HepG2 (cell line): Measurements from ENCODE around the gene KCNK18. TPM values are rescaled to one million over a fixed set of nuclear protein-coding genes. Genes with fewer than 3 reads are reported as not detected.

Source experiments
- BRF2 ChIP-seq: sonication (generic); formaldehyde crosslinking; IDR thresholded peaks from 2 replicates; pipeline ENCODE4 v1.8.1; 2022; ENCODE audit warnings: mild to moderate bottlenecking, missing genetic modification reagents
- KIAA2018 ChIP-seq: sonication (generic); formaldehyde crosslinking; IDR thresholded peaks from 2 replicates; pipeline ENCODE4 v1.5.0; 2020; ENCODE audit warnings: mild to moderate bottlenecking, missing genetic modification reagents, borderline replicate concordance
- NFE2 ChIP-seq: sonication (generic); formaldehyde crosslinking; IDR thresholded peaks from 2 replicates; pipeline ENCODE4 v1.4.0; 2020; ENCODE audit warnings: missing genetic modification reagents
- NFIB ChIP-seq: sonication (generic); formaldehyde crosslinking; IDR thresholded peaks from 2 replicates; pipeline ENCODE4 v1.9.0; 2021; ENCODE audit warnings: missing genetic modification reagents, mild to moderate bottlenecking, borderline replicate concordance
- PLSCR1 ChIP-seq: sonication (generic); formaldehyde crosslinking; IDR thresholded peaks from 2 replicates; pipeline ENCODE4 v1.5.0; 2020; ENCODE audit warnings: missing genetic modification reagents, mild to moderate bottlenecking, borderline replicate concordance
- TBP ChIP-seq: sonication (generic); formaldehyde crosslinking; IDR thresholded peaks from 2 replicates; pipeline ENCODE4 v1.5.0; 2020; ENCODE audit warnings: missing genetic modification reagents
- TBX3 ChIP-seq: fragments of 450-650 bp; IDR thresholded peaks from 2 replicates; pipeline ENCODE4 v1.6.1; 2017; ENCODE audit warnings: antibody characterized with exemption, mild to moderate bottlenecking, inconsistent platforms, borderline replicate concordance
- YEATS2 ChIP-seq: sonication (generic); formaldehyde crosslinking; IDR thresholded peaks from 2 replicates; pipeline ENCODE4 v1.4.0; 2020; ENCODE audit warnings: missing genetic modification reagents, borderline replicate concordance
- ZC3H13 ChIP-seq: sonication (generic); formaldehyde crosslinking; IDR thresholded peaks from 2 replicates; pipeline ENCODE4 v1.8.1; 2023; ENCODE audit warnings: mild to moderate bottlenecking, missing genetic modification reagents, moderate library complexity
- ZFP90 ChIP-seq: sonication (generic); formaldehyde crosslinking; IDR thresholded peaks from 2 replicates; pipeline ENCODE4 v1.8.0; 2022; ENCODE audit warnings: missing genetic modification reagents, mild to moderate bottlenecking, inconsistent platforms, borderline replicate concordance
- ZNF331 ChIP-seq: sonication (generic); formaldehyde crosslinking; IDR thresholded peaks from 2 replicates; pipeline ENCODE4 v1.4.0; 2020; ENCODE audit warnings: missing genetic modification reagents
- ZNF567 ChIP-seq: sonication (generic); formaldehyde crosslinking; IDR thresholded peaks from 2 replicates; pipeline ENCODE4 v1.8.1; 2023; ENCODE audit warnings: mild to moderate bottlenecking, missing genetic modification reagents, borderline replicate concordance
- ZNF619 ChIP-seq: sonication (generic); formaldehyde crosslinking; IDR thresholded peaks from 2 replicates; pipeline ENCODE4 v1.4.0; 2020; ENCODE audit warnings: mild to moderate bottlenecking, missing genetic modification reagents
- ZNF776 ChIP-seq: sonication (generic); formaldehyde crosslinking; IDR thresholded peaks from 2 replicates; pipeline ENCODE4 v1.4.0; 2020; ENCODE audit warnings: mild to moderate bottlenecking, missing genetic modification reagents
- polyA plus RNA-seq, 8 experiments: library from polyadenylated mRNA; depleted of rRNA in 3 of 8; stranded (reverse) in 7 of 8; unstranded in 1 of 8; fragments of >200 nt; fragmentation: Illumina TruSeq in 4 of 8; extraction: Trizol in 4 of 8; gene quantifications; 2 replicates each; pipeline versions ENCODE4 v1.2.1 to v1.2.3, GENCODE V29; 2011 to 2016; ENCODE audit warnings: low read depth in 4 of 8, missing spikeins in 1 of 8, mixed read lengths in 1 of 8; ENCODE audit not compliant: insufficient read depth in 1 of 8
- total RNA-seq, 5 experiments: library from RNA; depleted of rRNA; stranded (reverse); fragments of >200 nt; fragmentation: Illumina TruSeq; extraction: Trizol; gene quantifications; 2 replicates each; pipeline ENCODE4 v1.2.3, GENCODE V29; 2016; ENCODE audit warnings: low read depth in 1 of 5
- TF ChIP-seq, protein P1 (sequence below): IDR thresholded peaks from 2 replicates; pipeline ENCODE4 v1.6.1; 2016; ENCODE audit warnings: low read depth, borderline replicate concordance
- TF ChIP-seq, protein P2 (sequence below): sonication (generic); formaldehyde crosslinking; IDR thresholded peaks from 2 replicates; pipeline ENCODE4 v1.4.0; 2020; ENCODE audit warnings: mild to moderate bottlenecking, missing genetic modification reagents
- TF ChIP-seq, protein P3 (sequence below): IDR thresholded peaks from 2 replicates; pipeline ENCODE4 v1.6.1; 2012; ENCODE audit warnings: inconsistent platforms

Gene KCNK18
- total and polyA plus RNA-seq, 2 of the 13 experiments (the other 11 are each of a cell fraction or from before 2014, with no cell fraction given) = not detected

DNA sequence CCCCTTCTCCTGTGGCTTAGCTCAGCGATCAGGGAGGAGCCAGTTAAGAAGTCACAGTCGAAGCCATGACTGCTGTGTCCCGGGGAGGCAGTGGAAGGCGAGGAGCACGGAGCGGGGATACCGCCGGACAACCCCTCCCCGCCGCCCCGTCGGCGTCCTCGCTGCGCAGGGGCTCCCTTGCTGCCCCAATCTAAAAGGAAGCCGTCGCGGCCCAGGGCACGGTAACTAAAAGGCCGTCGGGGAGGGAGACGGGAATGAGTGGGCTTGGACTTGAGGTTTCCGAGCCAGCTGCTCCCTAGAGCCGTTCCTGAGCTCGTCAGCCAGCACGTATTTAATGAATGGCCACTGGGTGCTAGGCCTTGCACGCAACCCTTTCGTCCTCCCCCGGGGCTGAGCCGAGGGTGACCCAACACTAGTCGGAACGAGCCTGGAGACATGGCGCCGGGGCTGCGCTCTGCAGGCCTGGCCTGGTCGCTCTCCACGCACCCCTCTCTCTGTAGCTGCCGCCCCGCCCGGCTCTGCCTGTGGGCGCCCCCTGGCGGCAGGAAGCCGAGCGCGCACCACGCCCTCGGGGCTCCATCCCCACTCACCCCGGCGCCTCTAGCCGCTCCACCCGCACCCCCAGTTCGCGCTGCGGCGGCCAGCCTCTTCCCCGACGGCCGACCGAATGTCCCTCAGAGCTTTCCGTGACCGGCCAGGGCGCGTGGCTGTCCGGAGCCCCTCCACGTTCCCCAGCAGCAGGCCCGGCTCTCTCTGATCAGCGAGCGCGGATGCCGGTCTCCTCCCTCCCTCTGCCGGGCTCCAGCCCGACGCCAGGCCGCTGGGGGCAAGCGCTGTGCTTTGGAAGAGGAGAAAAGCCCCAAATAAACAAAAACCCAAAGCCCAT is 29.3 kb upstream of the KCNK18 start (continued):
- TF ChIP-seq, protein P1, sequence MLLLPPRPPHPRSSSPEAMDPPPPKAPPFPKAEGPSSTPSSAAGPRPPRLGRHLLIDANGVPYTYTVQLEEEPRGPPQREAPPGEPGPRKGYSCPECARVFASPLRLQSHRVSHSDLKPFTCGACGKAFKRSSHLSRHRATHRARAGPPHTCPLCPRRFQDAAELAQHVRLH = 0 out of 2 replicates have a peak, but pooled peaks have one; percentile 50
- TF ChIP-seq ZNF331 (CRISPR knock-in tag) (peak; percentile 80; the same call in 1 of the 2 replicates), YEATS2 (no peak), NFIB (CRISPR knock-in tag) (no peak), BRF2 (CRISPR knock-in tag) (no peak), ZNF776 (CRISPR knock-in tag) (0 out of 2 replicates have a peak, but pooled peaks have one; percentile 48), ZFP90 (CRISPR knock-in tag) (0 out of 2 replicates have a peak, but pooled peaks have one; percentile 34), ZC3H13 (CRISPR knock-in tag) (no peak), TBX3 (no peak), NFE2 (CRISPR knock-in tag) (no peak), KIAA2018 (CRISPR knock-in tag) (no peak), ZNF567 (0 out of 2 replicates have a peak, but pooled peaks have one; percentile 50), PLSCR1 (CRISPR knock-in tag) (no peak), TBP (CRISPR knock-in tag) (no peak), ZNF619 (0 out of 2 replicates have a peak, but pooled peaks have one; percentile 46)
- TF ChIP-seq, protein P2, sequence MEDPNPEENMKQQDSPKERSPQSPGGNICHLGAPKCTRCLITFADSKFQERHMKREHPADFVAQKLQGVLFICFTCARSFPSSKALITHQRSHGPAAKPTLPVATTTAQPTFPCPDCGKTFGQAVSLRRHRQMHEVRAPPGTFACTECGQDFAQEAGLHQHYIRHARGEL = peak; percentile 75; the same call in 1 of the 2 replicates
- TF ChIP-seq, protein P3, sequence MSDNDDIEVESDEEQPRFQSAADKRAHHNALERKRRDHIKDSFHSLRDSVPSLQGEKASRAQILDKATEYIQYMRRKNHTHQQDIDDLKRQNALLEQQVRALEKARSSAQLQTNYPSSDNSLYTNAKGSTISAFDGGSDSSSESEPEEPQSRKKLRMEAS = peak; percentile 40; the same call in 1 of the 2 replicates
